Vagina (tissue), 2 donors: Measurements from ENCODE around the gene KCNQ2. TPM values are rescaled to one million over a fixed set of nuclear protein-coding genes. Genes with fewer than 3 reads are reported as not detected.

Experiments
- DNase-seq, 2 donors: peaks; one replicate each; pipeline ENCODE4 v3.0.0-alpha.2; 2017; ENCODE audit errors: extremely low spot score in 2 of 2
- H3K27ac ChIP-seq: fragments of 200-600 bp; sonication (generic); one replicate; pipeline ENCODE4 v1.5.1; 2019
- H3K27me3 ChIP-seq: fragments of 200-600 bp; sonication (generic); one replicate; pipeline ENCODE4 v1.5.1; 2019
- H3K36me3 ChIP-seq, 2 donors: fragments of 200-600 bp; sonication (generic); one replicate each; pipeline ENCODE4 v1.5.1; 2017 to 2019
- H3K4me1 ChIP-seq: fragments of 200-600 bp; sonication (generic); one replicate; pipeline ENCODE4 v1.5.1; 2019
- H3K4me3 ChIP-seq, 2 donors: fragments of 200-600 bp; sonication (generic); 1 replicate in 1 of 2; 2 replicates in 1 of 2; pipeline ENCODE4 v1.5.1; 2016 to 2019
- H3K9me3 ChIP-seq: fragments of 200-600 bp; sonication (generic); one replicate; pipeline ENCODE4 v1.5.1; 2019
- CTCF ChIP-seq, 3 experiments: fragments of 450-650 bp in 2 of 3; fragments of 200-600 bp in 1 of 3; sonication (generic) in 1 of 3; IDR thresholded peaks; one replicate each; pipeline ENCODE4 v1.5.1; 2017 to 2019; ENCODE audit warnings: antibody characterized with exemption in 3 of 3, mild to moderate bottlenecking in 2 of 3, moderate library complexity in 2 of 3
- POLR2A ChIP-seq, 2 donors: fragments of 450-650 bp; IDR thresholded peaks; one replicate each; pipeline ENCODE4 v1.6.1; 2017; ENCODE audit warnings: antibody characterized with exemption in 2 of 2, mild to moderate bottlenecking in 2 of 2, moderate library complexity in 2 of 2
- POLR2AphosphoS5 ChIP-seq, 2 donors: sonication (generic); formaldehyde crosslinking; IDR thresholded peaks; one replicate each; pipeline ENCODE4 v1.9.0; 2017; ENCODE audit warnings: antibody characterized with exemption in 2 of 2, mild to moderate bottlenecking in 2 of 2, low read depth in 1 of 2; ENCODE audit not compliant: insufficient read depth in 1 of 2
- intact Hi-C: fragments of 100-400 bp; cut with DNase I; formaldehyde crosslinking; loops from one replicate; pipeline ENCODE4 v1.15.1; 2023
- total RNA-seq: library from RNA; depleted of rRNA; stranded (reverse); fragments of >200 nt; gene quantifications from one replicate; pipeline ENCODE4 v1.2.3, GENCODE V29; 2016

The KCNQ2 gene
- total RNA-seq, 1 donor from 2014 or later: 1.2 TPM

GRCh38 chr20:63366390-63367365, 105.8 kb downstream of the KCNQ2 start:
- H3K27me3 ChIP-seq: peaks cover 3% of the 10 kb centered on the region
- no peak overlapping the region for H3K27ac ChIP-seq

GRCh38 chr20:63365601-63366389, 106.7 kb downstream of the KCNQ2 start:
- intact Hi-C loops: no loop called here
- TF ChIP-seq CTCF (IDR thresholded peaks at IDR 0.05) (no peak), POLR2A (IDR thresholded peaks at IDR 0.05) (no peak), POLR2AphosphoS5 (IDR thresholded peaks at IDR 0.05; ENCODE audit: insufficient read depth in 1 of 2, low read depth in 1 of 2) (no peak)
- no peaks in the 10 kb centered on the region for H3K9me3 ChIP-seq
- peaks cover 3% of the 10 kb centered on the region for H3K4me1 ChIP-seq
- no peak overlapping the region for H3K4me3 ChIP-seq
- H3K36me3 ChIP-seq: no peaks in the 10 kb centered on the region
- no peak for DNase-seq
- H3K27me3 ChIP-seq: peaks cover 3% of the 10 kb centered on the region
- H3K27ac ChIP-seq: no peak overlapping the region

More at GRCh38 chr20:63366390-63367365, 105.8 kb downstream of the KCNQ2 start:
- H3K4me1 ChIP-seq: no peaks in the 10 kb centered on the region
- intact Hi-C loops: no loop called here
- DNase-seq: no peak
- no peaks in the 10 kb centered on the region for H3K36me3 ChIP-seq
- H3K9me3 ChIP-seq: no peaks in the 10 kb centered on the region
- TF ChIP-seq CTCF (IDR thresholded peaks at IDR 0.05) (no peak), POLR2AphosphoS5 (IDR thresholded peaks at IDR 0.05; ENCODE audit: insufficient read depth in 1 of 2, low read depth in 1 of 2) (no peak), POLR2A (IDR thresholded peaks at IDR 0.05) (no peak)
- H3K4me3 ChIP-seq: no peak overlapping the region

GRCh38 chr20:63364801-63365585, 107.5 kb downstream of the KCNQ2 start:
- Histone ChIP-seq H3K9me3 (no peaks in the 10 kb centered on the region), H3K36me3 (no peaks in the 10 kb centered on the region), H3K27ac (no peak overlapping the region), H3K27me3 (peaks cover 8% of the 10 kb centered on the region), H3K4me3 (no peak overlapping the region), H3K4me1 (peaks cover 8% of the 10 kb centered on the region)
- TF ChIP-seq CTCF (IDR thresholded peaks at IDR 0.05) (no peak), POLR2A (IDR thresholded peaks at IDR 0.05) (no peak), POLR2AphosphoS5 (IDR thresholded peaks at IDR 0.05; ENCODE audit: insufficient read depth in 1 of 2, low read depth in 1 of 2) (no peak)
- DNase-seq: no peak
- intact Hi-C loops: no loop called here

GRCh38 chr20:63363981-63364561, 108.4 kb downstream of the KCNQ2 start:
- H3K27me3 ChIP-seq: peaks cover 9% of the 10 kb centered on the region

More at GRCh38 chr20:63363981-63364561, 108.4 kb downstream of the KCNQ2 start:
- Histone ChIP-seq H3K4me3 (no peak overlapping the region), H3K36me3 (no peaks in the 10 kb centered on the region), H3K9me3 (no peaks in the 10 kb centered on the region), H3K27ac (no peak overlapping the region), H3K4me1 (peaks cover 8% of the 10 kb centered on the region)
- TF ChIP-seq POLR2AphosphoS5 (IDR thresholded peaks at IDR 0.05; ENCODE audit: insufficient read depth in 1 of 2, low read depth in 1 of 2) (no peak), POLR2A (IDR thresholded peaks at IDR 0.05) (no peak), CTCF (IDR thresholded peaks at IDR 0.05) (no peak)
- intact Hi-C loops: no loop called here
- DNase-seq: no peak
